HPDE6-E6E7 (cell line): ENCODE results near the gene PAX6.

Source experiments
- DNase-seq: peaks from one replicate; pipeline ENCODE4 v3.0.0; 2011; ENCODE audit warnings: missing footprints; ENCODE audit errors: extremely low spot score

The PAX6 gene

DNA sequence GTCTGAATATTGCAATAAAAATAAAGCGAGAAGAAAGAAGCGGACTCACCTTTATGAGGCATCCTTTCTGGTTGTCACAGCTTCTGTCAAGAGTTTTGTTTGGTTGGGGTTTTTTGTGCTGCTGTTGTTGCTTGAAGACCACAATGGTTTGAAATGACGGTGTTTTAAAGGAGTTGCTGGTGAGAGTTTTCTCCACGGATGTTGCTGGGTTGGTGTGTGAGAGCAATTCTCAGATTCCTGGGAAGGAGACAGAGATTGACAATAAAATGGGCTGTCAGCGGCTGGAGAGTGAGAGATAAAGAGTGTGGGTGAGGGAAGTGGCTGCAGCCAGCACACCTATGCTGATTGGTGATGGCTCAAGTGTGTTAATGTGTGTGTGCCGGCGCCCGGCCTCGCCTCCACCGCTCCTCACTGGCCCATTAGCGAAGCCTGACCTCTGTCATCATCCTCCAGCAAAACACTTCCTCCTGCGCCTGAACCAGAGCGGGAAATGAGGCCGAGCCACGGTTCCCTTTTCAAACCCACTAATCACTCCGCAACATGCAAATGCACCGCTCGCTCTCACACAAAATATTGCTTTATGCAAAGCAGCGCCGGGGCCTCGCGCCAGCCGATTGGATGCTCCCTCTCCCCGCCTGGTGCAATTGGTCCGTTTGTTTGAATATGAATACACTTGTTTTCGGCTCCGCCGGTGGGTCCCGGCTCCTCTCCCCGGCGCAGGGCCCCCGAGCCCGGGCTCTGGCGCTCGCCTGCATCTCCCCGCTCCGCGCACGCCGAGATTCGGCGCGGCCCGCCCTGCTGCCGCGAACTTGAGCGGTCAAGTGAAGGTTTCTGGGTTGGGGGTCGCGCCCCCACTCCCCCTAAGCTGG, at the start of gene PAX6:
Gene PAX6 (minus strand): TSS at position 544 of the 869 bp plus-strand sequence. CDS start 4,911 bp downstream, outside the sequence.
- DNase-seq, result peak; percentile 11

DNA sequence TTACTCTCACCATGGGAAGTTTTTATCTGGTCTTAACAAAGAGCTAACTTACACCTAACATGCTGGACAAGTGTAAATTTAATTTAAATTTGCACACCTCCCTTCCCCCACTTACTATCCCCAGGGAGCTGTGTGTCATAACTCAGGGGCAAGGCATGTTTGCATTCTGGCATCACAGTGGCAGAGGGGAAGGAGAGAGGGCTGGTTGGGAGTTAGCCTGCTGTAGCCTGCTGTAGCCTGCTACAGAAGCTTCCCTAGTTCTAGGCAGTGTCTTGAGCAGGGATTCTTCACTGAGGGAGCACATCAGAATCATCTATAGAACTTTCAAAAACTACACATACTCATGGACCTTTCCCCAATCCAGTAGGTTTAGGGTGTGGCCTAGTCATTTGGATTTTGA, 49.3 kb upstream of the PAX6 start:
- no peak for DNase-seq

DNA sequence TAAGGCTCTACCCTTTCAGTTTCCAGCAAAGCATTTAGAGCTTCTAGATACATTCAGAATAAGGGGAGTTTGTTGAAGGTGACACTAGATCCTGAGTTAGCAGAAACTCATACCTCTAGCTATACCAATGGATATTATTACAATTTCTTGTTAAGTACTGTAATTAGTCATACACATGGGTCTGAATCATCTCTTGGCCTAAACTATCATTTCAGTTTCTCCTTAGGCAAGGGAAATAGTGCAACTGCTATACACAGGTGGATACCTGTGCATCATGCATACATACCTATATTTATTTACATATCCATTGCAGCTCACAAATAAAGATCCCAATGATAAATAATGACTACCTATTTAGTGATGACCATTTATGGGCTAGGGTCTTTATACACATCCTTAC, 45.1 kb upstream of the PAX6 start:
- DNase-seq, result no peak

DNA sequence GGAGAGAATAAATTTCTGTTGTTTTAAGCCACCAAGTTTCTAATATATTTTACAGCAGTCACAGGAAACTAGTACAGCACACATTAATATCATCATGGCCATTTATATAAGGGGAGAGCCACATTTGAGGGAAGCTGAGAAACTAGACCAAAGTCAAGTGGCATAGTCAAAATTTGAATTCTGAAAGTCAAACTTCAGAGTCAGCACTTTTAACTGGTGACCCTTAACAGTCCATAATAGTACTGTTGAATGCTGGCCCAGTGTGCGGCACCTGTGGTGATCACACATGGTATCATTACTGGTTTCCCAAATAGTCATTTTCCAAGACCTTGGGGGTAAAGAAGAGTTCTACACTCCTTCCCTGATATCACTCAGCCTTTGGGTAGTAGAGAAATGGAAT, 44.3 kb upstream of the PAX6 start:
- DNase-seq, result no peak

DNA sequence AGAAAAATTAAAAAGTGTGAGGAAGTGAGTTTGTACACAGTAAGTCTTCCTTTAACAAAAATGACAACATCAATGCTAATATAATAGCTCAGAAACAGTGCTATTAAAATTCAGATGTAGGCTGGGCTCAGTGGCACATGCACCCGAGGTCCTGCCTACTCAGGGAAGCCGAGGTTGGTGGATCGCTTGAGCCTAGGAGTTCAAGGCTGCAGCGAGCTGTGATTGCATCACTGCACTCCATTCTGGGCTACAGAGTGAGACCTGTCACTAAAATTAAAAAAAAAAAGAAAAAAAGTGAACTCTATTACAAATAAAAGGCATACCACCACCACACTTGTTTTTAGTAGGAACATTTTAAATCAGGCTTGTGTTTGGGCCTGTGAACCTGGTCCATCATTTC, 39.2 kb upstream of the PAX6 start:
- no peak for DNase-seq

DNA sequence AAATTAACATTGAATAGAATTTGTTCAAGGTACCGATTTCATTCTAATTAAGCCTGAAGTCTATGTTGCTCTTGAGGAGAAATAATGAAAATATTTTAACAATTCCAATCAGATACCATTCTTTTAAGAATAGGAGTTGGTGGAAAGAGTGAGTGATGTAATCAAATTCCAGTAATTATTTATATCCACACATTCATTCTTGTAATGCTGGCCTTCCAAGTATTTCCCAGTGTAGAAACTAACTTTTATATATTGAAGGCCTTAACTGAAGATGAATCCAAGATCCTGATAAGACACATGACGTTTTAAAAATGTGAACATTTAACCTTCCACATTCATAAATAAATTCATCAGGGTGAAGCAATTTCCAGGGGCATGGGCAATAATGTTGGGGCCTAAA, 36.6 kb upstream of the PAX6 start:
- DNase-seq, result no peak

DNA sequence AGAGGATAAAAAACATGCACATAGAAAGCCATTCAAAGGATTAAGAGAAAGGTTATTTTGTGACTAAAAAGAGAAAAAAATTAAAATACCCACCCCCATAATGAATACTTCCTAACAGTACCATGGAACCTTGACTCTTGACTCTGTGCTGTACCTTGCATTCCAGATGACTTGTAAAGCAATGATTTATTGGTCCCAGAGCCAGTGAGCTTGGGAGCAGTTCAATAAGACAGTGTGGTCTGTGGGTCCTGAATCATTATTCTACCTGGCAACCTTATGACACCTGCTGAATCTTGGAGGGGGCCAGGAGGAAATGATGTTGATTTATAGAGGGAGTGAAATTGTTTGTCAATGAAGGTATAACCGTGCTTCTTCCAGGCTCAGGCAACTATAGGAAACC, 34.2 kb upstream of the PAX6 start:
- no peak for DNase-seq

DNA sequence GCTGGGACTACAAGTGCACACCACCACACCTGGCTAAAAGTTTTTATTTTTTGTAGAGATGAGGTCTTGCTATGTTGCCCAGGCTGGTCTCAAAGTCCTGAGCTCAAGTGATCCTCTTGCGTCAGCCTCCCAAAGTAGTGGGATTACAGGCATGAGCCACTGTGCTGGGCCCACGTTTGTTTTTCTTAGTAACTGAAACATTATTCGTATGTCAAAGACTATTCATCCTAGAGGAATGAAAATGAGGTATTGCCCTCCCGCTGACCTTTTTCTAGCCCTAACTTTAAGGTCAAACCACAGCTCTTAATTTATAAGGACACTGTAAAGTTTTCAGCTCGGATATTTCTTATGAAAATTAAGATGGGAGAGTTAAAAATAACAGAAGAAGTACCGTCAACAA, 33.2 kb upstream of the PAX6 start:
- DNase-seq, result no peak

DNA sequence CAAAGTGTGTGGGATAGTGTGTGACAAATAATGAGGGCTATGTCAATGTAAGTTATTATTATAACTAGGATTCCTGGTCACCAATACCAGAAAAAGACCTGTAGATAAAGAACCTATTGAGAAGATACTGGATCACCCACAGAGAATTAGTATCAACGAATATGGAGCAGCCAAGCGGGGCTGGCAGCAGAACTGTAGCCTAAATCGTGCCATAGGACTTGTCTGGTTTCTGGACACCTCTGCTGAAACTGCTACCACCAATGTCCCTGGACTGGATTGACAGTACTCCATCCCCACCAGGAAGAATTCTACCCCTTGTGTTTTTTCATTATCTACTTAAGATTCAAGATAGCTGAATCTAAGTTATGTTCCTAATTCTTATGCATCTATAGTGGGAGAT, 30.3 kb upstream of the PAX6 start:
- no peak for DNase-seq

DNA sequence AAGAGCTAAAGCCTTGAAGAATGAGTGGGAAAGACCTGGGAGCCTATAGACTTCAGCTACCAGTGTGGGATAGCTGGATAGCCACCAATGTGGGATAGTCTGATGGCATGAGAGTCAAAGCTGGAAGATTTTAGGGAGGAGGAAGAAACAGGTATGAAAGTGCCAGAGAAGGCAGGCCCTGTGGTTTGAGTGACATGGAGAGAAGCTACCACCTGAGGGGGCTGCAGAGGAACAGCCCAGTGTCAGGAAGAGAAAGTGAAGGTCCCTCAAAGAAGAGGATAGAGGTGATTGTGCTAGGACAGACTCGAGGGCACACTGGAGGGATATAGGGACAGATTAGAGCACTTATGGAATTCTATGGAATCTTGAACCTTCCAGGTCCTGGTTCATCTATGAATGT, 23.1 kb upstream of the PAX6 start:
- DNase-seq, result no peak

DNA sequence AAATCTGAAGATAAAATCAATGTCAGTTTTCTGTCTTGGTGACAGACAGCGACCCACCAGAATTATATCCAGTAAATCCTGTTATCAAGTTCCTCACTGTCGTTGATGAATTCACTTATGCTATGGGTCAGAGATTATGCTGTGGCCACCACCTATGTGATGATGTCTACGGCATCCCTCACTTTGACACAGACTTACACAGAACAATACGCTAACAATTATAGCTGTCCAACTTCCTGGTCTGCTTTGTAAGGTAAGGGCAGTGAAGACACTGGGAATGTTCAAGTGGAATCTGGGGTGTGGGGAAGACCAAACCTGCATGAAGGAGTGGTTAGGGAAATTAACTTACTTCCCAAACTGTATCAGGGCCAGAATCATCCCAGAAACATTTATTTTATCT, 19.3 kb upstream of the PAX6 start:
- DNase-seq, result no peak

DNA sequence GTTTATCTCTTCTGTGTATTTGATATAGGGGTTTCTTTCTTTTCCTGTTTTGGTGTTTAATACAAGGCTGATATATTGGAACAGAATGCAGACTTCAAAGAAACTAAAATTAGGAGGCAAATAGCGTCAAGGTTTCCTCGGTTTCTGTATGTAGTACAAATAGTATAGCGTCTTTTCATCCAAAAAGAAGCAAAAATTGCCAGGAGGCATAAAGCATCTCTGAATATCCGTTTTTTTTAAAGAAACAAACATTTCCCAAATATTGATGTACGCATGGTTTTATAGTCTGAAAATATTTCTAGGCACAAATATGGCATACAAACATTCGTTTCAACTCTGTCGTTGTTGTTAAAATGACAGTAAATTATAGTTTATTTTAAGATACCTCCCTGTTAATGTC, 17.1 kb upstream of the PAX6 start:
- DNase-seq, result no peak

DNA sequence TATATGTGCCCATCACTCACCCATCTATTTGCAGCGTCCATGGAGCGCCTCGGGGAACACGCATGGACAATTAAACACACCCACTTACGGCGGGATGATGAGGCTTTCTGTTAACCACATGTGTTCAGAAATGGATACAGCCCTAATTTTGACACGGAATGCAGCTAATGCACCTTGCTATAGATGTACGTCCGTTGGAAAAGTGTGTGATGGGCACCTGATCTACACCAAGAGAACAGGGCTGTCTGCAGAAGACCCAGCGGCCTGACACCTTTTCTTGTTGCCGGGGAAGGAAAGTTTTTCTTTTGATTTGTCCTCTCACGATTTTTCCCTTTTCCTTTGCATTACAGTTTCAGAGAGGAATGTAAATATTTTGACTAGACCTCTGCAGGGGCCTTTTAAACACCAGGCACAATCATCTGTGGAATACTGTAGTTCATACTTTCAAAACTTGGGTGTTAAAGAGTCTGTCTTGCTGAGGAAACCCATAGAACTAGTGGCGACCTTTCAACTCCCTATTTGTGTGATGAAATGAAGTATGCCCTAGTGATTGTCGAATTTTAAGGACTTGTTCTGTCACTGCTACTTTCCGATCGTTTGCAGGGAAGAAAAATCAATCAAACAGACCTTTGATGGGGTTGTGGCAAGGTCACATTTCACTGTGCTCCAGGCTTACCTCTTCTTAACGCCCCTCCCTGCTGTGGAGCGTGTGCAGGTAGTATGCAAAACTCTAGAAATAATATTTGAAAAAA, 16.5 kb upstream of the PAX6 start:
- no peak for DNase-seq

DNA sequence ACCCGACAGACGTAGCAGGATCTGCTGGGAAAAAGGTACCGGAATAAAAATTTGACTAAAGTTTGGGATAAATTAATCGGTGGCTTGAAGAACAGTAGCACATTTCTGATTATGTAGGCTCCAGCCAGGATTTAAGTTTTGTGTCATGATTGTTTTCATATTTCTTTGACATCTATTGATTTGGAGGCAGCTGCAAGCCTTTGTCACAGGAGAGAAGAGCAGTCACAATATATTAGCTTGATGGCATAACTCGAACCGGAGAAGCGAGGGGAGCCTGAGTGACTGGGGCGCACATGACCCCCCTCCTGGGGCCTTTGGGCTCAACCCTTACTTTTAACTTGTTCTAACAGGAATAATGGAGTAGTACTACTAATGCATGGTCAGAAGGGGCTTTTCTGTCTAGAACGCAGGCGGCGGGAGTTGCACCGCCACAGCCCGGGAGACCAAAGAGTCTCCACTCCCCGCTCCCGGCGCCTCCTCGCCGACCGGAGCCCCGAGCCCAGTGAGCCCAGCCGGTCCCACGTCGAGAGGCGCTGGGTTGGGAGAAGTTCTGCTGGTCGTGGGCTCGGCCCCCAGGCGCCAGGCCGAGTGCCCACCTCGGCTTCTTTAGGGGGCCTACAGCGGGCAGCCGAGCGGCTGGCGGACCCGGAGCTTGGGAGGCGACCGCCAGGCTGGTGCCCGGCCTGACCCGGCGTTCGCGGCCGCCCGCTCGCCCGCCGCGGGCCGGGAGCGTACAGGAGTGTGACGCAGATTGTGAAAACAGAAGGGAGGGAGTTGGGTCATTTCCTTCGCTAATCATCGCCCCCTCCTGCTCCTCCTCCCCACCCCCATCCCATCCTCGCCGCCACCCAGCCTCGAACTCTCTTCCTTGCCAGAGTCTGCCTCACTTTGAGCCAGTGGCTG, 15.7 kb upstream of the PAX6 start:
- no peak for DNase-seq

DNA sequence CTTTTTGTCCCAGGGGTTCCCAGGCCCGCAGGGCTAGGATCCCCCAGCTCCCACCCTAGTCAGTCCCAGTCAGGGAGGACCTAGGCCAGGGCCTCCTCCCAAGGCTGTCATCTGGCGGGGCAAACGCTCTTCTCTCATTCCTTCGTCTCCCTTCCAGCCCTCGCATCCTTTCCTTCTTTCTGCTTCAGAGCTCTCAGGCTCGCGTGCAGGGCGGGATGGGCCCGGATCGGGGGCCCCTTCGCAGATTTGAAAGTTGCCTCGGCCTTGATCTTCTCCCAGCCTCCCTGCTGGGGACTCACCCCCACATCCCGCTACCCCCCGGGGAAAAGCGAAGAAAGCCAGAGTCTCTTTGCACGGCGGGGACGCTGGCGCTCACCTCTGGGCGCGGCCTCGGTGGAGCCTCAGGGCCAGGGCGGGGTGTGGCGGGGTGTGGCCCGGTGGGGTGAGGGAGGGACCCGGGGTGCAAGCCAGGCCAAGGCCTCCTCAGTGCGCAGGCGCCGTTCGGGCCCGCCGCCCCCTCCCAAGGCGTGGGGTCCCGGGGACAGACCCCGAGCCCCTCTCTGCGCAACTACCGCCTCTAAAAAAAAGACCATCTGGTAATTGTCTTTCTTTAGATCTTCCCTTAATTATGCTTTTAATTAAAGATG, 14.8 kb upstream of the PAX6 start:
- no peak for DNase-seq

DNA sequence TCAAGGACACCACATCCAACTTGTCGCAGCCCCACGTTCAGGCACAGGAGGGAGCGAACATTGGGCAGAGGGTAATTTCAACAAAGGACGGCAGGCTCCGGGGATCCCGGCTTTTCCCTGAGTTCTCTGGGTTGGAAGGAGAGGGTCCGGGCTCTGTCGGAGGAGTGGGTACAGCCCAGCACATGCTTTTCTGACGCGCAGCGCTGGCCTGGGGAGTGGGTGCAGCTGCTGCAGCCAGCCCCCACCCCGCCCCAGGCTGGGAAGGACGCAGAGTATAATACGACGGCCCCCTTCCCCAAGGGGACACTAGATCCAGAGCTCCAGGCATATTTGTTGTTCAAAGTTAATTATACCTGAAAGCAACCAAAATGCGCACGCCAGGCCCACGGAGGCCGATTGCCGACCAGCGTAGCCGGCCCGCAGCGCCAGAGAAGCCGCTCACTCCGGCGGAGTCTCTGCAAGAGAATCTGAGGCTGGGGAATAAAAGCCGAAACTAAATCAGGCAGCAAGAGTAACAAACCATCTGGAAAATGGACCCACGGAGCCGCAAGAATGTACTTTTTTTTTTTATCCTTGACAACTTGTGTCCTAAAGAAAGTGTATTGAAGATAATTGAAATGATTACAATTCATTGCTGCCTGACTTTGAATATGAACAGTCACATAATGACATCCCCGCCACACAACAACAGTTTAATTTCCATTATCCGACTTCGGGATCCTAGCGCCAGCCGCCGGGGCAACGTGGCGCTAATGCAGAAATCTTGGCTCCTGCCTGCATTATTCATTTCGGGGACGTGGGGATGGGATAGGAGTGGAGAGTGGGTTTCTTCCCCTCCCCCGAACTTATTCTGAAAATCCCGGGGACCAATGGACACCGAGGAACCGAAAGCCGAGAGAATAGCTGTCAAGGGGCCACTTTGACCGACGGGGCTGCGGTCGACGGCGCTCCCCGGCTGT, 14.0 kb upstream of the PAX6 start:
- DNase-seq, result no peak

DNA sequence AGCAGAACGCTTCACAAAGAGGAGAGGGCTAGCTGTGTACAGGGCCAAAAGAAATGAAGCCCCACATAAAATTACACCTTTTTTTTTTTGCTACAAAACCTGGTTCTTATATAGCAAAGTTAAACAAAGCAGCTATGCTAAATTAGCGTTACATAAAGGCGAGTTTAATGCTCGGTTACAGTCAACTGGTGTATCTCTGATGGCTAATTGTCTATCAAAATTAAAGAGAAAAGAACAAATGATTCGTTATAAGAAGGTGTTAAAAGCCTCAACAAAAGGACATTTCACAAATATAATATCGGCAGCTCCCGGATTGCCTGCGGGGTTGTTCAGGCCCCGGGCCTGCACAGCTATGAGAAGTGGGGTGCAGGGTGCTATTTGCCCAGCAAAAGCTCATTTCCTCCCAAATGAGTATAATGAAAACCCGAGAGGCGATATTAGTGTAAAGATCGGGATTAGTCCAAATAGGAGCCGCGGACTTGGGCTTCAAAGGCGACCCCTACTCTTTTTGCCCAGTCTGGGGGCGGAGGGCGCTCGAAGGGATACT, 13.3 kb upstream of the PAX6 start:
- DNase-seq, result no peak

DNA sequence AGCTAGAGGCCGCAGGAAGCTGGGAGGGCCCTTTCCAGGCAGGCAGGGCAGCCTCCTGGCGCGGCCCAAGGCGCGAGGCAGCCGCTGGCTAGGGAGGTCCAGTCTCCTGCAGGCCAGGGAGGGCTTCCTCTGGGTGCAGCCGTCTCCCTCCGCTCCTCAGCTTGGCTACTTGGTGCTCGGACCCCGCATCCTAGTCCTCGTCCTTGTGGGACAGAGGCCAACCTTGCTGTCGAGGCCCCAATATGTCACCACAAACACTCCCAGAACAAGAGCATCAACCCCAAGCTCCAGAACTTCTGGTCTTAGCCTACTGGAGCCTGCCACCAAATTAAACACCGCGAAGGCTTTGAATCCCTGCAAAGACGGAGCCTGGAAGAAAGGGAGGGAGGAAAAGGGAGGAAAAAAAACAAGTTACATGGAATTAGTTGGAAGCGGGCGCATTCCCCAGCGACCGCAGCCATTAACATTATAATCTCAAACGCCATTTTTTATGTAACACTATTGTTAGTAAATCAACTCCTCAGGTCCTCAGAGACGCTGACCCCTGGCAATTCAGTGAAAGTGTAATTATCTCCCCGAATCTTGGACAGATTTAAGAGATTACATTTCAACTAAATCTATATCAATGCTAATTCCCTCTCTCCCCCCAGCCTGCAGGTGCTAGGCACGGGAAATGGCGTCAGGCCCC, 12.7 kb upstream of the PAX6 start:
- no peak for DNase-seq

DNA sequence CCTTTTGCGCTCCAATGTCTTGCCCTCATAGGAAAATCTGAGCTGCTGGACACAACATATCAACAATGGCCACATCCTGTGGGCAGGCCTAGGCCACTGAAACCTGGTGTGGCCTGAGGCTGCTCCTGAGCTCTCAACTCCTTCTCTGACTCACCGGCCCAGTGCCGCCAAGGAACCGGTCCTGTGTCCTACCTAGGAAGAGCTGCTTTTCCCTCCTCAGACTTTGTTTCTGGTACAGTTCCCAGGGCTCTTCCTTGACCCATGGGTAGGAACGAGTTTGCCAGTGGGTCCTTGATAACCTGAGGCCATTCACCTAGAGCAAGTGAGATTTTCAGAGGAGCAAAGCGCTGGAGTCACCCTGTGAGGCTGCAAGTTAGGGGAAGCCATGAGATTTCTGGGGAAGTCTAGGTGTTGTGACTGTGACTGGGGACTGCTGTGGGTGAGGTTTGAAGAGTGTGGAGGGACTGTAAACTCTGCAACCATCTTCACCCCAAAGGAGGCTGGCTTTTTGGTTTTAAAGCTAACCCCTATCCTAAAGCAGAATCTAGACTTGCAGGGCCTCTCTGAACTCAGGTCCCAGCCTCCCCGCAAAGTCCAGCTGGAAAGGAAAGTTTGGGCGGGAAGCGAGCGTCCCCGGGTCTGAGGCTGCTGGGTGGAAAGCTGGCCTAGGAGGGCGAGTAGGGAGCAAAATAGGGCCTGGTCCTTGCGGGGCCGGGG, 12.0 kb upstream of the PAX6 start:
- no peak for DNase-seq
